Osteoblast (primary cell): ENCODE data around the gene SSRP1. TPM values are rescaled to one million over a fixed set of nuclear protein-coding genes. Genes with fewer than 3 reads are reported as not detected.

Experiments
- DNase-seq: peaks from one replicate; pipeline ENCODE4 v3.0.0; 2011; ENCODE audit warnings: low spot score, mixed read lengths; ENCODE audit not compliant: insufficient read length; ENCODE audit errors: missing footprints
- H2AFZ ChIP-seq: 2 replicates; pipeline ENCODE4 v1.6.0; 2011; ENCODE audit warnings: mild to moderate bottlenecking, low read length
- H3K27ac ChIP-seq: 2 replicates; pipeline ENCODE4 v1.5.1; 2011; ENCODE audit warnings: mild to moderate bottlenecking, low read depth, low read length, moderate library complexity
- H3K27me3 ChIP-seq: 2 replicates; pipeline ENCODE4 v1.6.0; 2012; ENCODE audit warnings: mild to moderate bottlenecking, control low read depth, inconsistent platforms, low read length, moderate library complexity; ENCODE audit not compliant: insufficient read depth
- H3K36me3 ChIP-seq: 2 replicates; pipeline ENCODE4 v1.5.1; 2011; ENCODE audit warnings: mild to moderate bottlenecking, low read length, control low read depth, moderate library complexity; ENCODE audit not compliant: insufficient read depth
- H3K4me1 ChIP-seq: 2 replicates; pipeline ENCODE4 v1.5.1; 2011; ENCODE audit warnings: mild to moderate bottlenecking, low read length, control low read depth, moderate library complexity; ENCODE audit not compliant: insufficient read depth
- H3K4me2 ChIP-seq: 2 replicates; pipeline ENCODE4 v1.6.0; 2011; ENCODE audit warnings: mild to moderate bottlenecking, low read length; ENCODE audit not compliant: insufficient read depth
- H3K4me3 ChIP-seq: fragments of 200-600 bp; sonication (generic); 3 replicates; pipeline ENCODE4 v1.5.1; 2012; ENCODE audit warnings: mild to moderate bottlenecking, low read length, inconsistent platforms; ENCODE audit not compliant: insufficient read depth
- H3K79me2 ChIP-seq: 2 replicates; pipeline ENCODE4 v1.6.0; 2012; ENCODE audit warnings: mild to moderate bottlenecking, low read length, control low read depth, inconsistent platforms; ENCODE audit not compliant: insufficient read depth
- H3K9me3 ChIP-seq: 2 replicates; pipeline ENCODE4 v1.5.1; 2011; ENCODE audit warnings: low read depth, low read length, control low read depth
- H4K20me1 ChIP-seq: 2 replicates; pipeline ENCODE4 v1.6.0; 2012; ENCODE audit warnings: mild to moderate bottlenecking, low read length, control low read depth; ENCODE audit not compliant: insufficient read depth
- CTCF ChIP-seq: IDR thresholded peaks from 2 replicates; pipeline ENCODE4 v1.5.1; 2011; ENCODE audit warnings: mild to moderate bottlenecking, low read depth, low read length, moderate library complexity; ENCODE audit errors: extremely low read depth
- total RNA-seq: library from RNA; depleted of rRNA; stranded (reverse); fragments of >200 nt; gene quantifications from 2 replicates; pipeline ENCODE4 v1.2.3, GENCODE V29; 2012

SSRP1 gene
- total RNA-seq, 1 donor: 55.4 TPM

- peak; percentile 70 for DNase-seq
- no peak for TF ChIP-seq CTCF
- no peaks in the 10 kb centered on the region for H3K9me3 ChIP-seq
- H3K4me3 ChIP-seq: no peak overlapping the region
- peaks cover 55% of the 10 kb centered on the region for H4K20me1 ChIP-seq
- H3K79me2 ChIP-seq: peaks cover 79% of the 10 kb centered on the region
- H3K36me3 ChIP-seq: peaks cover 72% of the 10 kb centered on the region
- no peak overlapping the region for H3K4me2 ChIP-seq
- H2AFZ ChIP-seq: no peak overlapping the region
- H3K27me3 ChIP-seq: no peaks in the 10 kb centered on the region
- H3K4me1 ChIP-seq: peaks cover 28% of the 10 kb centered on the region
- no peak overlapping the region for H3K27ac ChIP-seq
These were observed 17.5 kb downstream of the SSRP1 start for GRCh38 chr11:57318178-57318577.

GRCh38 chr11:57316017-57316416, 19.7 kb downstream of the SSRP1 start:
- peaks cover 52% of the 10 kb centered on the region for H4K20me1 ChIP-seq
- H3K9me3 ChIP-seq: no peaks in the 10 kb centered on the region
- peaks cover 87% of the 10 kb centered on the region for H3K36me3 ChIP-seq
- TF ChIP-seq CTCF: no peak
- H2AFZ ChIP-seq: no peak overlapping the region
- H3K4me2 ChIP-seq: no peak overlapping the region
- no peaks in the 10 kb centered on the region for H3K27me3 ChIP-seq
- H3K4me1 ChIP-seq: peaks cover 15% of the 10 kb centered on the region
- DNase-seq: peak; percentile 83
- H3K27ac ChIP-seq: no peak overlapping the region
- H3K79me2 ChIP-seq: peaks cover 58% of the 10 kb centered on the region
- no peak overlapping the region for H3K4me3 ChIP-seq

- peaks cover 56% of the 10 kb centered on the region for H4K20me1 ChIP-seq
- H3K79me2 ChIP-seq: peaks cover 58% of the 10 kb centered on the region
- no peaks in the 10 kb centered on the region for H3K9me3 ChIP-seq
- no peak overlapping the region for H2AFZ ChIP-seq
- H3K4me1 ChIP-seq: peaks cover 17% of the 10 kb centered on the region
- no peak overlapping the region for H3K4me3 ChIP-seq
- DNase-seq: peak; percentile 82
- H3K27me3 ChIP-seq: no peaks in the 10 kb centered on the region
- no peak overlapping the region for H3K27ac ChIP-seq
- TF ChIP-seq CTCF: no peak
- no peak overlapping the region for H3K4me2 ChIP-seq
- peaks cover 84% of the 10 kb centered on the region for H3K36me3 ChIP-seq
These were observed 20.2 kb downstream of the SSRP1 start for GRCh38 chr11:57315491-57315890.

- Histone ChIP-seq H3K4me2 (no peak overlapping the region), H3K27me3 (no peaks in the 10 kb centered on the region), H3K4me3 (no peak overlapping the region), H2AFZ (no peak overlapping the region), H3K9me3 (no peaks in the 10 kb centered on the region), H3K27ac (no peak overlapping the region), H4K20me1 (peaks cover 62% of the 10 kb centered on the region), H3K36me3 (peaks cover 88% of the 10 kb centered on the region), H3K4me1 (peaks cover 25% of the 10 kb centered on the region), H3K79me2 (peaks cover 60% of the 10 kb centered on the region)
- peak; percentile 60 for DNase-seq
- TF ChIP-seq CTCF: no peak
These were observed 21.3 kb downstream of the SSRP1 start for GRCh38 chr11:57314221-57314973.
